SK-N-MC (cell line): ENCODE data around the gene CPVL.

Experiments used
- FOXP2 ChIP-seq: optimal IDR thresholded peaks from 2 replicates; pipeline ENCODE3; 2011; ENCODE audit warnings: mild to moderate bottlenecking, moderate library complexity; ENCODE audit not compliant: insufficient read depth; ENCODE audit errors: extremely low read length, control extremely low read depth
- POLR2AphosphoS5 ChIP-seq: IDR thresholded peaks from 2 replicates; pipeline ENCODE4 v1.6.1; 2012; ENCODE audit warnings: mild to moderate bottlenecking, low read depth, low read length, borderline replicate concordance

DNA sequence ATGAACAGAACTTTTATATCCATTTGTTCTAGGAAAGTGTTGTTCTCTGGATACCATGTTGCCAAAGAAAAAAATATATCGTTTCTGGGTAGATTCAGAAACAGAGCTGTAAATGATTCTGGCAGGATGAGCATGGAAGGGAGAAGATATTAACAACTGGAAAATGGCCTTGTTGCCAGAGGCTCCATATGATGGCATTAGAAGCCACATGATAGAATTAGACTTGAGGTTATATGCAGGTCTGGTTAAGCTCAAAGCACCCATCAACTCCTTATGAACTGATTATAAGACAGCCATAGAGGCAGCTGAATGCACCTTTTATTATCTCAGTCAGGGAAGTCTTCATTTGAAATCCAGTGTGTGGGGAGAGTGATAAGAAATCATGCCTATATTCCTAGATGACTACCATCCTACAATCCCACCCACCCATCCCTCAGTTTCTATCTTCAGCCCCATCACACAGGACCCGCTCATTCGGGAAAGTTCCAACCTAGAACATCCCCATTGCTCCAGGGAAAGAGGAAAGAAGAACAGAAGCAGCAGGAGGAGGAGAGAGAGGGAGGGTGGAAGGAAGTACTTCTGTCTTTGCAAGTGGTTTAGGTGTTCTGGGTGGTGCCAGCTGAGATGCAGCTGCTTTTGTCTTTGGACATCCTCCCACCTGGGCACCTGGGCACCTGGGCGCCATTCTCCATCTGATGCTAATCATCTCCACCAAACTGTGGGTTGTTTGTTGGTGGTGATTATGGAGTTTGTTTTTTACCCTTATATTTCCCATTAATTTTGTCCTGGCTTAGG is 162.7 kb downstream of the CPVL start:
- TF ChIP-seq POLR2AphosphoS5 (no peak), FOXP2 (no peak)
